Stimulated activated CD8-positive, alpha-beta memory T cell treated with anti-CD3 and anti-CD28 coated beads, Interleukin-15, amount 100 ng/mL, for 48 hours (primary cell): ENCODE results near the gene CCDC74A.
"Not testable (repeated sequence)": the region's sequence is repeated elsewhere in the genome, so short reads cannot be mapped to it uniquely, and the experiment has no call there.

Experiments used
- DNase-seq, 2 donors: peaks; one replicate each; pipeline ENCODE4 v3.0.0-alpha.2; 2020; ENCODE audit warnings: low read depth in 2 of 2

CCDC74A gene

DNA sequence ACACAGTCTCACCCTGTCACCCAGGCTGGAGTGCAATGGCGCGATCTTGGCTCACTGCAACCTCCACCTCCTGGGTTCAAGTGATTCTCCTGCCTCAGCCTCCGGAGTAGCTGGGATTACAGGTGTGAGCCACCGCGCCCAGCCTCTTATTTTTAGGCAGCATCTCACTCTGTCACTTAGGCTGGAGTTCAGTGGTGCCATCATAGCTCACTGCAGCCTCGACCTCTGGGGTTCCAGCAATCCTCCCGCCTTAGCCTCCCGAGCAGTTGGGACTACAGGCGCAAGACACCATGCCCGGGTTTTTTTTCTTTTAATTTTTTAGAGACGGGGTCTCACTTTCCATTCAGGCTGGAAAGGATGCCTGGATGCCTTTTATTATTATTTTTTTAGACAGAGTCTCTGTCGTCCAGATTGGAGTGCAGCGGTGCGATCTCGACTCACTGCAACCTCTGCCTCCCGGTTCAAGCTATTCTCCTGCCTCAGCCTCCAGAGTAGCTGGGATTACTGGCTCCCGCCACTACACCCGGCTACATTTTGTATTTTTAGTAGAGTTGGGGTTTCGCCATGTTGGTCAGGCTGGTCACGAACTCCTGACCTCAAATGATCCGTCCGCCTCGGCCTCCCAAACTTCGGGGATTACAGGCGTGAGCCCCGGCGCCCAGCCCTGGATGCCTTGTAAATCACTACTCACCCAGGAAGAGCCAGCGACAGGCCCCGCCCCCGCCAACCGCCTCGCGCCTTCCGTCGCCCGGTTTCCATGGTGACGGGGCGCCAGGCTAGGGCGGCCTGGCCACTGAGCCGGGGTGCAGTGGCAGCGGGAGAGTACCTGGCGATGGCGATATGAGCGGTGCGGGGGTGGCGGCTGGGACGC lies at the start of gene CCDC74A:
Gene CCDC74A (plus strand): TSS at position 758 of the 871 bp plus-strand sequence. CDS start 83 bp downstream, at position 841.
- DNase-seq, result peak; percentile 71 to 80

DNA sequence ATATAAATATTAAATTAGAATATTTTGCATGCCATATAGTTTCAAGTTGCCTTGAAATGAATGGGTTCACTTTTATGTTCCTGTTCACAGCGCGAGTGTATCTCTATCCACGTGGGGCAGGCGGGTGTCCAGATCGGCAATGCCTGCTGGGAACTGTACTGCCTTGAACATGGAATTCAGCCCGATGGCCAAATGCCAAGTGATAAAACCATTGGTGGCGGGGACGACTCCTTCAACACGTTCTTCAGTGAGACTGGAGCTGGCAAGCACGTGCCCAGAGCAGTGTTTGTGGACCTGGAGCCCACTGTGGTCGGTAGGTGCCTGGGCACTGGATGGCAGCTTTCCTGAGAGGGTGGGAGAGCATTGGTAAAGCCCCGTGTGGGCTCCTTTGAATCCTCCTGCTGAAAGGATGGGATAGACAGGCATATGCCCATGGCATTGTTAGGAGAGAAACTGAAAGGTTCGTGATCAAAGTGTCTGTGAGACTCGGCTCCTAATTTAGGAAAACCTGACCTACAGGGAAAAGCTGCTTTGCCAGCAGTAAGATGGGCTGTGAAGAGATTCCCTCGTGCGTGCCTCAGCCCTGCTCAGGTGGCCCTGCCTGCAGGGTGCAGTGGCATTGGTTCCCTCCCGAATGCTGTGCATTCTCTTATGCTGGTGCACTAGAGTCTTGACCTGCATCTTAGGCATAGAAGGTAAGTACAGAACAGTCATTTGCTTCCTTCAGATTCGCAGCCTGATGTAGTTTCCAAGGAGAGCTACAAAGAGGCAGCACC lies 49.4 kb upstream of the CCDC74A start:
- DNase-seq, result not testable (repeated sequence)

DNA sequence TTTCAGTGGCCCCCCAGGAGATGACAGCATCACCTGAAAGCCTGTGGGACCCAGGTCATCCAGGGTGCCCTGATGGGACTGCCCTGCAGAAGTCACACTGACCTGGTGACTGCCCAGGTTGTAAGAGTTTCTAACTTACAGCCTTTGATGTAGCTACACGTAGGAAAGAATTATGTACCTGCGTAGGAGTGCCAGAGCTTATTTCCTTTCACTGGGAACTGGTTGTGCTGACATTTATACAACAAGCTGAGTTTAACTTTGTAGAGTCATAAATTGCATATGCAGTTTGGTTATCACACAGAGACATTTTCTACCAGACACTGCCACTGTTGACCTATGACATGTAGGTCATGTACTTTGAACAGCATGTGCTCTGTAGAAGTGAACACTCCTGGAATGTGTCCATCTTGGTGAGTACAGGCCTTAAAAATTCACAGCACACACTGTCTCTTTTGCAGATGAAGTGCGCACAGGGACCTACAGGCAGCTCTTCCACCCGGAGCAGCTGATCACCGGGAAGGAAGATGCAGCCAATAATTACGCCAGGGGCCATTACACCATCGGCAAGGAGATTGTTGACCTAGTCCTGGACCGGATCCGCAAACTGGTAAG lies 48.7 kb upstream of the CCDC74A start:
- not testable (repeated sequence) for DNase-seq

DNA sequence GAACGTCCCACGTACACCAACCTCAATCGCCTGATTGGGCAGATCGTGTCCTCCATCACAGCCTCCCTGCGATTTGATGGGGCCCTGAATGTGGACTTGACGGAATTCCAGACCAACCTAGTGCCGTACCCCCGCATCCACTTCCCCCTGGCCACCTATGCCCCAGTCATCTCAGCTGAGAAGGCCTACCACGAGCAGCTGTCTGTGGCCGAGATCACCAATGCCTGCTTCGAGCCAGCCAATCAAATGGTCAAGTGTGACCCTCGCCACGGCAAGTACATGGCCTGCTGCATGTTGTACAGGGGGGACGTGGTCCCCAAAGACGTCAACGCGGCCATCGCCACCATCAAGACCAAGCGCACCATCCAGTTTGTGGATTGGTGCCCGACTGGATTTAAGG lies 47.3 kb upstream of the CCDC74A start:
- DNase-seq, result not testable (repeated sequence)

DNA sequence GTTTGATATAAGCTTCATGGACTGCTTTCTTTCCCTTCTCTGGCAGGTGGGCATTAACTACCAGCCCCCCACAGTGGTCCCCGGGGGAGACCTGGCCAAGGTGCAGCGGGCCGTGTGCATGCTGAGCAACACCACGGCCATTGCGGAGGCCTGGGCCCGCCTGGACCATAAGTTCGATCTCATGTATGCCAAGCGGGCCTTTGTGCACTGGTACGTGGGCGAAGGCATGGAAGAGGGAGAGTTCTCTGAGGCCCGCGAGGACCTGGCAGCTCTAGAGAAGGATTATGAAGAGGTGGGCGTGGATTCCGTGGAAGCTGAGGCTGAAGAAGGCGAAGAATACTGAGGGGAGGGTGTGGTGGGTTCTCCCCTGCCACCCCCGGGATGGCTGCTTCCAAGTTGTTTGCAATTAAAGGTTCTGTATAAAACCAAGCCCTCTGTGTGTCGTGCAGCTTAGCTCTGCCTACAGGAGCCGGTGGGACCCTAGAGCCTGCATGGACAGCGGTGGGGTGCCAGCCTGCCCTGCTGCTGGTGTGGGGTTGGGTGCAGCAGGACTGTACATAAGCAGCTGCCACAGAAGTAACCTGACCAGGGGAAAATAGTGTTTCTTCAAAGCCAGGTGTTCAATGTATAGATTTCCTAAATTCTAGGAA lies 45.1 kb upstream of the CCDC74A start:
- DNase-seq, result not testable (repeated sequence)

DNA sequence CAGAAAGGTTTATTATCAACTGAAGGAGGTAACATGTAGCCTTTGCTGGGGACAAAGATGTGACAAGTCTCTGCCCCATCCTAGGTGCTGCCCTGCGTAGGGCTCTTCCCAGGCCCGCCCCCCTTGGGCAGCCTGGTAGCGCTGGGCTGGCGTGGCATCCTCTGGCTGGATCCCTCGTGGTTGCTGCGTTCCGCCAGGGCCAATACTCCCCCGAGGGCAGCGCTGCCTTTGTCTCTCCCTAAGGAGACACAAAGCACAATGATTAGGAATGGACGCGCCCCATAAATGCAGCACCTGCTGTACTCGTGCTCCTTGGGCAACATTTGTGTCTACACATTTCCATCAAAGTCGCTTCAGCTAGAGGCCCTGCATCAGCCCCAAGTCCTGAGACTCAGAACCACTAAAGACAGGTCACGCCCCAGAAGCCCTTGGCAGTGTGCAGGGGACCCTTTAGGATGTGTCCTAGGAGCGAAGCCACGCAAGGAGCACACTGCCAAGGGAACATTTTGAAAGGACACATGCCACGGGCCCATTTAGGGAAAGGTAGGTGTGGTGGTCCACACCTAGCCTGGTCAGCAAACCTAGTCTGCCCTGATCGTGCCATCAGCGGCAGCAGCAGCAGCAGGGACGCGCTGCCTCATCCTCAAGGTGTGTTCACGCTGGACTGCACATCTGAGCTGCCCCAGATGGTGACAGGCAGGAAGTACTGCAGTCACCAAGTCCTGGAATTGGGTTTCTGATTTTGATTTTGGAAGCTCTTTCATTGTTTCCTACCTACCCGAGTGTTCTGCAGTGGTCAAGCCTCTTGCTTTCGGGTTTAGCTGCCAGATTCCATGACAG lies 43.5 kb upstream of the CCDC74A start:
- DNase-seq, result not testable (repeated sequence)

DNA sequence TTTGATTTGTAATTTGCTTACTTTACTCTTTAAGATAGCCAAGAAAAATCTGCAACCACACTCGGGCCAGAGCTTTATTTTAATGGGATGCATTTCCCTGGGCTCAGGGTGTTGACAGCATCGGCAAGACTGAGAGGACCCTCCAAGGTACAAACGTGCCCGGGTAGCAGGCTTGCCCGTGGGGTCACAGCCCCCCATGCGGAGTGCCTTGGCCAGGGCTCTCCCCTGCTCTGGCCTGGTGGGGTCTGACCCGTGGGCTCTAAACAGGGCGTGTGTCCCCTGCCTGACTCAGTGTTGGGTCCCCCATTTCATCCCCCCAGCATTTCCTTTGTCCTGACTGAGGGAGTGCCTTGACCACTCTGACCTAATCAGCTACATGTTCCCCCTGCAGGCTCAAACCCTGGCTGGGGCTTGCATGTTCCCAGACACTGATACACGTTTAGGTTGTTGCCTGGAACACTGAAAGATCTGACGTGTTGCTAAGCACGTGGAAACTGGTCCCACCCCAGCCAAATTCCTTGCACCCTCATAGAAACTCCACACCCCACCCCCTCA lies 42.7 kb upstream of the CCDC74A start:
- not testable (repeated sequence) for DNase-seq

DNA sequence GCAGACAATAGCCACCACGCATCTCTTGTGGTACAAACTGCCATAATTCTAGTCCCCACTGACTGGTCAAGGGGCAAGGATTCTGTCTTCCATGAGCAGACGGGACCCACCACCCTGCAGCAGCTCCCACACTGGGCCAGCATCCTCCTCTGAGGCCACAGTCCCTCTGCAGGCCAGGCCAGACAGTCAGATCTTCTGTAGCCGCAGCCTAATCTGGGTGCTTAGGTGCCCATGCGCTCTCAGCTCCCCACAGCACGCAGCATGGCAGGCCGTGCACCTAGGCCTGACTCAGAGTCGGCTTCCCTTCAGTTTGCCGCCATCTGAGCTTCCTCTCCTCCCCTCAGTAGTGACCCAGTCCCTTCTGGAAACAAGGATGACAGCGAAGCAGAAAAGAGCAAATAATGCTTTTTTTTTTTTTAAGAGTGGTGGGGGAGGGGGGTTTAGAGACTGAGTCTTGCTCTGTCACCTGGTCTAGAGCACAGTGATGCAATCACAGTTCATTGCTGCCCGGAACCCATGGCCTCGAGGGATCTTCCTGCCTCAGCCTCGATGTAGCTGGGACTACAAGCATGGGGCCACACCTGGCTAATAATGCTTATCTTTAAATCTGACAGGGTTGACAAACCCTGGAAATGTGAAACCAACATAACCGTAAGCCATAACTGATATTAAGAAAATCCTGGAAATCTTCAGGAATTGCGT lies 41.3 kb upstream of the CCDC74A start:
- DNase-seq, result not testable (repeated sequence)

DNA sequence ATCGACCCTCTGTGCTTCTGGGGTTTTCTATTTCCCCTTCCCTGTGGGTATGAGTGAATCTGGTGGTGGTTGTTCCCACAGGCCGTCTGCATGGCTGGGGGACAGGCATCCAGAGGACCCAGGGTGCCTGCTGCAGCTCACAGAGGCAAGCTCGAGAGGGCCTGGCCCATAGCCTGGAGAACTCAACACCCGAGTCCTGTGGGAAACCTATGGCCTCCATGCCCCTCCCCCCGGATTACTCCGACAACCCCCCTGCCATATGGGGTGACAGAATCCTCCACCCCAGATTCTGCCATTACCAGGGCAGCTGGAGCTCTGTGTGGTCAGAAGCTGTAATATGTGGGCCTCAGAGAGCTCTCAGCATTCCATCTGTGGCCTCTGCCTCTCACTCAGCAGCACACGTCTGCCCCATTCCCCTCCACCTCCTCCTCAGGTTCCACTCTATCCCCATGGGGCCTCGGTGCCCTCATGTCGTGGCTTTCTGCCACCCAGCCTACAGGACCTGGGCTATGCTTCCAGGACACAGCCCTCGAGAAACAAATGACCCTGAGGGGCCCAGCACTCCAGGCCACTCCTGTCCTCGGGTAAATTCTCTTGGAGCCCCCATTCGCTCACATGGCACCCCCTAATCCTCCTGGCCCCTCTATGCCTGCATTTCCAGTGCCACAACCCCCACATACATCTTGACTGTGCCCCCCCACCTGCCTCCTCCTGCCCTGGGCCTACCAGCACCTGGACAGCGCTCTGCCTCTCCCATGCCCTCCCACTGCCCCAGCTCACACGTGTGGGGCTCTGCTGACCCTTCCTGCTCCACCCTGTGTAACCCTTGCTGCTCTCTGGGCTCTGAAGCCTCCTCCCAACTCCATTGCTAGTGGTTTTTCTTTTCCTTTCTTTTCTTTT lies 39.1 kb upstream of the CCDC74A start:
- DNase-seq, result no peak

DNA sequence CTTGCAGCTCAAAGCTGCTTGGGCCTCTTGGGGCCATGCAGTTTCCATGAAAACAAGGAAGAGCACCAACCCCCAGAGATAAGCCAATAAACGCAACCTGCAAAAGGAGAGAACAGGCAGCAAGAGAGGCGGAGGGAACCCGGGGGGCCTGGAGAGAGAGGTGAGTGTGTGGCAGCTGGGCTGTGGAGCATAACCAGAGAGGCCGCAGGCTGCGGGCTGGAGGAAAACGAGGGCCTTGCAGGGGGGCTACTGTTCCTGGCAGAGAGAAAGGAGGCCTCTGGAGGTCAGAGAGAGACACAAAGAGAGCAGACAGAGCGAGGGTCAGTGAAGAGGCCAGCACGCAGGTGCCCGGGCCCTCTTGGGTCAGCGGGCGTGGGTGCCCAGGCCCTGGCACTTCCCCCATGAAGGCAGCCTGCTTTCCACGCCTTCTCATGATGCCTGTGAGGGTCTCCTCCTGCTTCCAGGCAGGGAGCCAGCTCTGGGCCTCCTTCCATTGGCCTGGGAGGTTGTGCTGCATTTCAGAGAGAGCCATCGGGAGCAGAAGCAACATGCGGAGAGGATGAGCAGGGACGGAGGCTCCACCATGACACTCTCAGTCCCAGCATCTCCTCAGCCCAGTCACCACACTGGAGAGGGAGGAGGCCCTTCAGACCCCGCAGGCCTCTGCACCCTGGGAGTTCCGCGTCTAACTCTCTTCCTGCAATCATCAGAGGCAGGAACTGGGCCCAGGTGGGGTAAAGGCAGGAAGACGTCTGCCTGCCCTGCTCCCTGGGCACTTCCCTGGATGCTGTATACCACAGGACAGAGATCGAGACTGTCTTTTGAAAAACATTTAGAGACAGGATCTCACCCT lies 36.8 kb upstream of the CCDC74A start:
- DNase-seq, result not testable (repeated sequence)

DNA sequence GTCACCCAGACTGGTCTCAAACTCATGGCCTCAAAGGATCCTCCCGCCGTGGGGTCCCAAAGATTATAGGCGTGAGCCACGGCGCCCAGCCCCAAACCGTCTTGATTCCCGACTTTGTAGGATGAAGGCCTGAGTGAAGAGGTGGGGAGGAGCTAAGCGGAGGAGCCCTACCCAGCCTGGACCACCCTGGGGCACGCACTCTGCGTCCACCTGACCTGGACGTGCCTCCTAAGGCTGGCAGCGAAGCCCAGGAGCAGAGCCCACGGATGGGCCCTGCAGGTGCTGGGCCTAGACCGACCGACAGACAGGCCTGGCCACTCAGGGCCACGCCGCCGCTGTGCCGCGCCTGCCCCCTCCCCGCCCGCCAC lies 36.2 kb upstream of the CCDC74A start:
- not testable (repeated sequence) for DNase-seq

DNA sequence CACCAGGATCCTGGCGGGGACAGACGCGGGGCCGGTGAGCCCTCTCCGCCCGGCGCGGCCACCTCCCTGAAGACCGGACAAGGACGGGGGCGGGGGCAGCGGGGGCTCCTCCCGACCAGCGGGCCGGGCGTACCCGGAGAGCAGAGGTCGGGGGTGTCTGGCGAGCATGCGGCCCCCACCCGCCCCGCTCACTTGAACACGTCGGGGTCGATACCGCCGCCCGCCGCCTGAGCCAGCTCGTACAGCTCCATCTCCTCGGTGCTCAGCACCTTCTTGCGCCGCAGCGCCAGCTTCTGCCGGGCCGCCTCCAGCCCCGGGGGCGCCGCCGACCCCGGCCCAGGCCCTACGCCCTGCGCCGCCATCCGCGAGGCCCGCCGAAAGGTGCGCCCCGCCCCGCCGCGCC lies 35.7 kb upstream of the CCDC74A start, which contains the start of gene MZT2A:
Gene MZT2A (minus strand): TSS at position 383 of the 403 bp plus-strand sequence. CDS start 21 bp downstream, at position 362.
- DNase-seq, result not testable (repeated sequence)

DNA sequence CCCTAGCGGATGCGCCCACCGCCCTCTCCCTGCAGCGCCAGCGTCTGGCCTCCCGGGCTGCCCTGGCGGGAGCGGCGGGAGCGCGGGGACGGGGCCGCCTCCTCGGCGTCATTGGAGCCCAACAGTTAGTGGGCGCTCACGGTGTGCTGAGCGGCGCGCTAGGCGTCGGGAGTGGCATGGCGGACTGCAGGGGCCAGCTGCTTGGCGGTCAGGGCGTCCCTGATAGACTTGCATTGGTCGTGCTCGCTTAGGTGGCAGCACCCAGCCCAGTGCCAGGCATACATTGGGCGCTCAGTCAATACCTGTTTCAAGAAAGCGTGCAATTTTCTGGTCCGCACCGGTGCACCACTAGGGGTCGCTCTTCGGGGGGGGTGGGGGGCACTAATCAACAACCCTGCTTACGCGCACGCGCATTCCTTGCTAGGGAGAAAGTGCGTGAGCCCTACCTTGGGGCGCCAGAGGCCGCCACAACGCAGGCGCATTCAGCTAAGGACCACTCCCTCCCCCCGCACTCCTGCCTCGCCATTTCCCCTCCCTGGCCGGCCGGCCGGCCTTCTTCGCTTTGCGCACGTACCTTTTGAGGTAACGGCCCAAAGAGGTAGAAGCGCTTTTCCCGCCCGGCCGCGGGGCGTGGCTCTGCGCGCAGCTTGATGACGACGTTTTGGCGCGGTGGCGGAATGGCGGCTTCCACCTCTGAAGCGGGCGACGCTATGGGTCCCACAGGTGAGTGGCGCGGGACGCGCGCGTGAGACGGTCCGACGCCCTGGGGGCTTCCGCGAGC lies 35.1 kb upstream of the CCDC74A start:
- peak; percentile 88 to 93 for DNase-seq

DNA sequence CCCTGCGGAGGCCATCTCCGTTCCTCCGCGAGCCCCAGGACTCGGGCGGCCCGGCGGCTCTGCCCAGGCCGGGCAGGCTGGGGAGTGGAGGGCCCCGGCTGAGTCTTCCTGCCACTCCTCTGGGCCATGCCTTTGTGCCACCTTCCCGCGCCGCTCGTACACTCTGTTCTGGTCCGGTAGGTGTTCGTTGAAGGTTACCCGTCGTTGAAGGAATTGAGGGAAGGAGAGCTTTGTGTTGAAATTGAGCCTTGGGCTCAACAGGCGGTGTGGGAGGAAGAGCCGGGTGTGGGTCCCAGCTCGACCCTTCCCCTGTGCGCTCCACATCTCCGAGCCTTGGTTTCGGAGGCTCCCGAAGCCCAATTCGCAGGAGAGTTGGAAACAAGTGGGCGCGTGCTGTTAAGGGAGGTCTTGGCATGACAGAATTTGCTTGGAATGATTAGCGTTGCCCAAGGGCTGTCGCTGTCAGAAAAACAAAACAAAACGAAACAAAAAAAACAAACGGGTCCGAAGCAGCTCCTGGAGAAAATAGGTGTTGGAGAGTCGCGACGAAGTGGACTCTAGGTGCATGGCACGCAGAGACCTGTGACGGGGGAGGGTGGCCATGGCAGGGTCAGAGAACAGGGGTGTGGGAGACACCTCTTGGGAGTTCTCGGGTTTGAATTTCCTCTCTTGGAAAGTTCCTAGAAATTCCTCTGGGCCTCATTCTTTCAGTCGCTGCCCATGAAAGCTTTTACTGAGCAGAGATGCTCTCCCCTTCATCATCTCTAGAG lies 34.3 kb upstream of the CCDC74A start:
- no peak for DNase-seq

DNA sequence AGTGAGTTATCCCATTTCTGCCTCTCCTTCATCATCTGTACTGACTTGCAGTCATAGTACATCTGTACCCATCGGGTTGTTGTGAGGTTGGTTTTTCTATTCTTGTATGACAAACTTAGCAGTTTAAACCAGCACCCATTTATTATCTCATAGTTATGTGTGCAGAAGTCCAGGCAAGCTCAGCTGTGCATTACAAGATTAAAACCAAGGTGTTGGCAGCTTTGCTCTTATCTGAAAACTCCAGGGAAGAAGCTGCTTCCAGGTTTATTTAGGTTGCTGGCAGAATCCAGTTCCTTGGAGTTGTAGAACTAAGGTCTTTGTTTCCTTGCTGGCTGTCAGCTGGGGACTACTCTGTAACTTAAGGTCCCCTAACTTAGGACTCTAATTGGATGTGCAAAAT lies 32.2 kb upstream of the CCDC74A start:
- DNase-seq, result not testable (repeated sequence)

DNA sequence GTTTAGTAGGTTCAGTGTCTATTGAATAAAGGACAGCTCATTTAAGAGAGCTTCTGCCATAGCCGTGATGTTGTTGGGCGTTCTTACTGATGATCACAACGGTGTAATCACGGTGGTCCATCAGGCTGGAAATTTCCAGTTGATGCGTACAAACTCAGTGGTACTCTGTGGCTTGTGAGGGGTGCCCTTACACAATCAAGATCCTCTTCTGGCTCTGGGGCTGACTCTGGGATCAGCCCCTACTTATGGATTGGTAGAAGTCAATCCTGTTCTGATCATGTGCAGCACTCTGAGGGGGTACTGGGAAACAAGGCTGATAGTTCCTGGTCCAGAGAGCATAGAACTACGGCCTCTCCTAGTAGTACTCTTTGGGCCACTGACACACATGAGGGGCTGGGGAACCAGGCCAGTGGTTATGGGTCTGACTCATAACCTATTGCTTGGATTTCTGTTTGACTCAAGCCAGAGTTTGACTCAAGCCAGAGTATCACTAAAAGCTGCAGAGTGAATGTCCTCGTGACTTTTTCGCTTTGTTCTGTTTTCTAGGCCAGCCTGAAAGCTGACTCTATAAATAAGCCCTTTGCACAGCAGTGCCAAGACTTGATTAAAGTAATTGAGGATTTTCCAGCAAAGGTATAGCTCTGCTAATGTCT lies 29.2 kb upstream of the CCDC74A start:
- not testable (repeated sequence) for DNase-seq
